ENCODE measurements around the gene IGSF10. TPM values are rescaled to one million over a fixed set of nuclear protein-coding genes. Genes with fewer than 3 reads are reported as not detected.
"Not testable (repeated sequence)": the region's sequence is repeated elsewhere in the genome, so short reads cannot be mapped to it uniquely, and the experiment has no call there.

The IGSF10 gene
- total RNA-seq, 1 donor from 2014 or later, result 6.8 TPM

- Mint-ChIP-seq H3K36me3 (no peaks in the 10 kb centered on the region), H3K27ac (no peak overlapping the region), H3K4me3 (no peak overlapping the region), H3K27me3 (no peaks in the 10 kb centered on the region), H3K9me3 (no peaks in the 10 kb centered on the region), H3K4me1 (ENCODE audit: unreplicated experiment) (no peaks in the 10 kb centered on the region)
- DNase-seq (ENCODE audit: extremely low spot score, unreplicated experiment), result no peak
- no peak for TF ChIP-seq CTCF (conservative IDR thresholded peaks at IDR 0.05)
Measured at GRCh38 chr3:151501171-151501922, 40.5 kb upstream of the IGSF10 start.

GRCh38 chr3:151499168-151499567 lies 38.3 kb upstream of the IGSF10 start:
- Mint-ChIP-seq H3K36me3 (no peaks in the 10 kb centered on the region), H3K27ac (no peak overlapping the region), H3K9me3 (no peaks in the 10 kb centered on the region), H3K4me1 (ENCODE audit: unreplicated experiment) (no peaks in the 10 kb centered on the region), H3K4me3 (no peak overlapping the region), H3K27me3 (no peaks in the 10 kb centered on the region)
- no peak for DNase-seq (ENCODE audit: extremely low spot score, unreplicated experiment)
- TF ChIP-seq CTCF (conservative IDR thresholded peaks at IDR 0.05), result no peak

- no peak for TF ChIP-seq CTCF (conservative IDR thresholded peaks at IDR 0.05)
- H3K27ac Mint-ChIP-seq, result no peak overlapping the region
- H3K4me1 Mint-ChIP-seq (ENCODE audit: unreplicated experiment), result no peaks in the 10 kb centered on the region
- H3K9me3 Mint-ChIP-seq, result no peaks in the 10 kb centered on the region
- no peaks in the 10 kb centered on the region for H3K27me3 Mint-ChIP-seq
- H3K36me3 Mint-ChIP-seq, result no peaks in the 10 kb centered on the region
- DNase-seq (ENCODE audit: extremely low spot score, unreplicated experiment), result no peak
- no peak overlapping the region for H3K4me3 Mint-ChIP-seq
Measured at GRCh38 chr3:151491525-151491924, 30.7 kb upstream of the IGSF10 start.

GRCh38 chr3:151487833-151488232 lies 27.0 kb upstream of the IGSF10 start:
- H3K9me3 Mint-ChIP-seq; DNase-seq (ENCODE audit: extremely low spot score, unreplicated experiment); H3K4me1 Mint-ChIP-seq (ENCODE audit: unreplicated experiment); H3K27ac Mint-ChIP-seq; H3K36me3 Mint-ChIP-seq; H3K4me3 Mint-ChIP-seq; H3K27me3 Mint-ChIP-seq: not testable (repeated sequence)

- no peak for DNase-seq (ENCODE audit: extremely low spot score, unreplicated experiment)
- Mint-ChIP-seq H3K4me3 (no peak overlapping the region), H3K36me3 (no peaks in the 10 kb centered on the region), H3K27me3 (no peaks in the 10 kb centered on the region), H3K4me1 (ENCODE audit: unreplicated experiment) (peaks cover 4% of the 10 kb centered on the region), H3K9me3 (peaks cover 10% of the 10 kb centered on the region), H3K27ac (no peak overlapping the region)
- no peak for TF ChIP-seq CTCF (conservative IDR thresholded peaks at IDR 0.05)
Measured at GRCh38 chr3:151483961-151484520, 23.2 kb upstream of the IGSF10 start.

- Mint-ChIP-seq H3K27me3 (no peaks in the 10 kb centered on the region), H3K36me3 (no peaks in the 10 kb centered on the region), H3K4me3 (no peak overlapping the region), H3K4me1 (ENCODE audit: unreplicated experiment) (peaks cover 9% of the 10 kb centered on the region), H3K9me3 (peaks cover 10% of the 10 kb centered on the region), H3K27ac (no peak overlapping the region)
- no peak for TF ChIP-seq CTCF (conservative IDR thresholded peaks at IDR 0.05)
- no peak for DNase-seq (ENCODE audit: extremely low spot score, unreplicated experiment)
Measured at GRCh38 chr3:151483488-151483887, 22.6 kb upstream of the IGSF10 start.

All from type B pancreatic cell (in vitro differentiated cells).